Amniotic epithelial cell (primary cell): ENCODE measurements around the gene YJU2.

Experiments
- DNase-seq: peaks from one replicate; pipeline ENCODE4 v3.0.0-alpha.2; 2010; ENCODE audit warnings: low read depth

Gene YJU2

GRCh38 chr19:4298810-4299550 lies 52.1 kb downstream of the YJU2 start:
- DNase-seq = no peak

GRCh38 chr19:4300589-4300988 lies 53.7 kb downstream of the YJU2 start:
- no peak for DNase-seq

GRCh38 chr19:4301590-4302242 lies 54.8 kb downstream of the YJU2 start:
- no peak for DNase-seq

- DNase-seq = no peak
Observed at GRCh38 chr19:4302243-4302640, 55.4 kb downstream of the YJU2 start, which contains the start of gene TMIGD2. TSS of gene TMIGD2 (minus strand) at chr19:4302389. CDS start at chr19:4302385, 4 bp downstream.

- DNase-seq = no peak
Observed at GRCh38 chr19:4303819-4304537, 57.1 kb downstream of the YJU2 start.

GRCh38 chr19:4304538-4305256 lies 57.8 kb downstream of the YJU2 start, which contains the start of gene FSD1:
TSS of gene FSD1 (plus strand) at chr19:4304598. CDS start at chr19:4304747, 149 bp downstream.
- DNase-seq = no peak

- no peak for DNase-seq
Observed at GRCh38 chr19:4305257-4305612, 58.4 kb downstream of the YJU2 start.

- no peak for DNase-seq
Observed at GRCh38 chr19:4305659-4306058, 58.8 kb downstream of the YJU2 start.

- DNase-seq = no peak
Observed at GRCh38 chr19:4310247-4311121, 63.6 kb downstream of the YJU2 start.

GRCh38 chr19:4313847-4314490 lies 67.1 kb downstream of the YJU2 start:
- DNase-seq = no peak

- DNase-seq = peak; percentile 64
Observed at GRCh38 chr19:4316956-4317355, 70.1 kb downstream of the YJU2 start.

GRCh38 chr19:4318460-4318859 lies 71.6 kb downstream of the YJU2 start:
- no peak for DNase-seq
